Effector CD4-positive, alpha-beta T cell (primary cell): ENCODE data around the gene ZBED1.

Experiments used
- DNase-seq: peaks from one replicate; pipeline ENCODE4 v3.0.0-alpha.2; 2020

Gene ZBED1

DNA sequence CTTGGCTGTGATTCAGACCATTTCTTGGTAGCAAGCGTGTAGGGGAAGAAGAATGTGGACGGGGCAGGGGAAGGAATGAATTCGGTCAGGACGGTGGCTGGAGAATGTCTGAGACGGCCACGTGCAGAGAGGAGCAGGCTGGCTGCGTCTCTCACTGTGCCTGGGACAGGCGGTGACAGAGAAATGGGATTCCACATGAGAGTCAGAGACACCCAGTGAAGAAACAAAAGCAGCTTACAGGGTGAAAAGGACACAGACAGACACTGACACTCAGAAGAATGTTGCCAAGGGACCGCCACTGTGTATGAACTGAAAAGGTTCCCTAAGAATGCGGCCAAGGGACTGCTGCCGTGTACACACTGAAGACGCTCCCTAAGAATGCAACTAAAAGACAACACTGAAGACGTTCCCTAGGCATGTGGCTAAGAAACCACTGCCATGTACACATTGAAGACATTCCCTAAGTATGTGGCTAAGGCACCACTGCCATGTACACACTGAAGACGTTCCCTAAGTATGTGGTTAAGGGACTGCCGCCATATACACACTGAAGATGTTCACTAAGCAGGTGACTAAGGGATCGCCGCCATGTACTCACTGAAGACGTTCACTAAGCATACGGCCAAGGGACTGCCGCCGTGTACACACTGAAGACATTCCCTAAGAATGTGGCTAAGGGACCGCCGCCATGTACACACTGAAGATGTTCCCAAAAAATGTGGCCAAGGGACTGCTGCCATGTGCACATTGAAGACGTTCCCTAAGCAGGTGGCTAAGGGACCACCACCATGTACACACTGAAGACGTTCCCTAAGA, 49.1 kb downstream of the ZBED1 start:
- DNase-seq, result no peak

DNA sequence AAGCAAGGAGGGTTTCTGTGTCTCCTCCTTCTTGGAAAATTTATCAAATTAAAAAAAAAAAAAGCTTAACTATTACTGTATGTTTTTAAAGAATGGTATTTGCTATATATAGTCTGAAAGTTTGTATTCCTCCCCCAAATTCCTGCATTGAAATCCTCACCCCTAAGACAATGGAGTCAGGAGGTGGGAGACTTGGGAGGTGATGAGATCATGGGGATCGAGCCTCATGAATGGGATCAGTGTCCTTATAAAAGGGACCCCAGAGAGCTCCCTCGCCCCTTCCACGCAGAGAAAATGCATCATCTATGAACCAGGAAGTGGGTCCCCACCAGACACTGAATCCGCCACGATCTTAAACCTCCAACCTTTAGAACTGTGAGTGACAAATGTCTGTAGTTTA, 50.1 kb downstream of the ZBED1 start:
- DNase-seq, result no peak

DNA sequence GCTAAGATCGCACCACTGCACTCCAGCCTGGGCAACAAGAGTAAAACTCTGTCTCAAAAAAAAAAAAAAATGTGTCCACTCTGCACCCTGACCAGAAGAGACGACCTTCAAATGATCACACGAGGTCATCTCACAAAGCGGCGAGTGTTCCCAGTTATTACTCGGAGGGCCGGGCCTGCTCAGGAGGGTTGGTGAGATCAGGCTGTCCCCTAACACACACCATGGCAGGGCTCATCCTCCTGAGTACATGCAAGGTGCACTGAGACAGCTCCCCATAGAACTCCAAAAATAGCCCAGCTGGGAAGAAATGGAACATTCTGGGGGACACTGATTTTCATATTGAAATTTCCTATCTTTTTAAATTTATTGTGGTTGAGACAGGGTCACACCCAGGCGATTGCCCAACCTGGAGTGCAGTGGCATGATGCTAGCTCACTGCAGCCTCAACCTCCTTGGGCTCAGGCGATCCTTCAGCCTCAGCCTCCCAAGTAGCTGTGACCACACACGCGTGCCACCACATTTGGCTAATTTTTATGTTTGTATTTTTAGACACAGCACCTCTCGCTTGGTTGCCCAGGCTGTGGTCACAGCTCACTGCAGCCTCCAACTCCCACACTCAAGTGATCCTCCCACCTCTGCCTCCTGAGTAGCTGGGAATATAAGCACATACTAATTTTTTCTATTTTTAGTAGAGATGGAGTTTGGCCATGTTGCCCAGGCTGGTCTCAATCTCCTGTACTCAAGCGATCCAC, 51.5 kb downstream of the ZBED1 start:
- no peak for DNase-seq

DNA sequence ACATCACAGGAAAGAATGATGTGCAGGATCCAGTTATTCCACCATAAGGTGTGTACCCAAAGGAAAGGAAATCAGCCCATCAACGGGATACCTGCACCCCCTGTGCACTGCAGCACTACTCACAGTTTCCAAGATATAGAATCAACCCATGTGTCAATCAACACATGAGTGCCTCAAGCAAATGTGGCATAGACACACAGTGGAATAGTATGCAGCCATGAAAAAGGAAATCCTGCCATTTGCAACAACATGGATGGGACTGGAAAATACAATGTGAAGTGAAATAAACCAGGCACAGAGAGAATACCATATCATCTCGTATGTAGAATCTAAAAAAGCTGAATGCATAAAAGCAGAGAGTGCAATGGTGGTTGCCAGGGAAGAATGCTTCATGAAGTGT, 53.3 kb downstream of the ZBED1 start:
- DNase-seq, result no peak

DNA sequence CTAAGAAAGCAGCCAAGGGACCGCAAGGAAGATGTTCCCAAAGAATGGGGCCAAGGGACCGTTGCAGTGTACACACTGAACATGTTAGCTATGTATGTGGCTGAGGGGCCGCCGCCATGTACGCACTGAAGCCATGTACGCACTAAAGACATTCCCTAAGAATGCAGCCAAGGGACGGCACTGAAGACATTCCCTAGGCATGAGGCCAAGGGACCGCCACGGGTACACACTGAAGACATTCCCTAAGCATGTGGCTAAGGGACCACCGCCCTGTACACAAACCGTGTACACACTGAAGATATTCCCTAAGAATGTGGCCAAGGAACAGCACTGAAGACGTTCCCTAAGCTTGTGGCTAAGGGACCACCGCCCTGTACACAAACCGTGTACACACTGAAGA, 54.0 kb downstream of the ZBED1 start:
- DNase-seq, result no peak

DNA sequence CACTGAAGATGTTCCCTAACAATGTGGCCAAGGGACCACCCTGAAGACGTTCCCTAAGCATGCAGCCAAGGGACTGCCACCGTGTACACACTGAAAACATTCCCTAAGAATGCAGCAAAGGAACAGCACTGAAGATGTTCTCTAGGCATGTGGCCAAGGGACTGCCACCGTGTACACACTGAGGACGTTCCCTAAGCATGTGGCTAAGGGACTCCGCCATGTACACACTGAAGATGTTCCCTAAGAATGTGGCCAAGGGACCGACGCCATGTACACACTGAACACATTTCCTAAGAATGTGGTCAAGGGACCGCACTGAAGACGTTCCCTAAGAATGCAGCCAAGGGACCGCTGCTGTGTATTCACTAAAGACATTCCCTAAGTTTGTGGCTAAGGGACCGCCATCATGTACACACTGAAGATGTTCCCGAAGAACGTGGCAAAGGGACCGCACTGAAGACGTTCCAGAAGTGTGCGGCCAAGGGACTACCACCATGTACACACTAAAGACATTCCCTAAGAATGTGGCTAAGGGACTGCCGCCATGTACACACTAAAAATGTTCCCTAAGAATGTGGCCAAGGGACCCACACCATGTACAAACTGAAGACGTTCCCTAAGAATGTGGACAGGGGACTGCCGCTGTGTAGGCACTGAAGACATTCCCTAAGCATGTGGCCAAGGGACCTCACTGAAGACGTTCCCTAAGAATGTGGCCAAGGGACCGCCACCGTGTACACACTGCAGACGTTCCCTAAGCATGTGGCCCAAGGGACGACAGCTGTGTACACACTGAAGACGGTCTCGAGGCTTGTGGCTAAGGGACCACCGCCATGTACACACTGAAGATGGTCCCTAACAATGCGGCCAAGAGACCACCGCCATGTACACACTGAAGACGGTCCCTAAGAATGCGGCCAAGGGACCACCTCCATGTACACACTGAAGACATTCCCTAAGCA, 54.8 kb downstream of the ZBED1 start:
- DNase-seq, result no peak

DNA sequence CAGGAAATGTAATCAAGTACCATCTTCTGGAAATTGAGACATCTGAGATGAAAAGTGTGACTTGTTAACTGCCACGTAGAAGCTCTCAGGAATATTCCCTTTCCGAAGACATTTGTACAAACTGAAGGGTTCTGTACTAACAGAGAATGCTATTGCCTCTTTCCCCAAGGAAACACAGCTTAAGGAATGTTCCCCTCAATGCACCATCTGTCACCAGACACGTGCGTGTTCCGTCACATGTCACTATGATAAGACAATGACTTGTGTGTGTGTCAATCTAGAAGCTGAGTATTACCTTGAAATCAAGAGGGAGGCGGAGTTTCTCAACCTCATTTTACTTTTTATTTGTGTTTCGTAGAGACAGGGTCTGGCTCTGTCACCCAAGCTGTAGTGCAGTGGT, 58.1 kb downstream of the ZBED1 start:
- DNase-seq, result no peak

DNA sequence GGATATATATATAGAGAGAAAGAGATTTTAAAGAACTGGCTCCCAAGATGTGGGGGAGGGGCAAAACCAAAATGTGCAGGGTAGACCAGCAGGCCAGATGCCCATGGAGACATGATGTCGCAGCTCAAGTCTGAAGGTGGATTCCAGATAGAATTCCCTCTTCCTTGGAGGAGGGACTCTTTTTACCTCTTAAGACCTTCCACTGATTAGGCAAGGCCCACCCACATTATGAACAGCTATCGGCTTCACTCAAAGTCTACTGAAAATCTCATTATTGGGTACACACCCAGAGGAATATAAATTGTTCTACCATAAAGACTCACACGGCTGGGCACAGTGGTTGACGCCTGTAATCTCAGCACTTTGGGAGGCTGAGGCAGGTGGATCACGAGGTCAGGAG, 59.3 kb downstream of the ZBED1 start:
- no peak for DNase-seq

DNA sequence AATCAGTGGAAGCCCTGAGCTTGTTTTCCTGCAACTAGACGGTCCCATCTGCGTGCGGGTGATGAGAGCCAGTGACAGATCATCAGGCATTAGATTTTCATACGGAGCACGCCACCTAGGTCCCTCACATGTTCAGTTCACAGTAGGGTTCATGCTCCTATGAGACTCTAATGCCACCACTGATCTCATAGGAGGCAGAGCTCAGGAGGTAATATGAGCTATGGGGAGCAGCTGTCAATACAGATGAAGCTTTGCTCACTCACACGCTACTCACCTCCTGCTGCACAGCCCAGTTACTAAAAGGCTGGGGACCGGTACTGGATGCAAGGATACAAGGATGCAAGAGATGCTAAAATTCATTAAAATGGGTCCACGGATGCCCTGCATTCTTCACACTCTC, 61.2 kb downstream of the ZBED1 start:
- no peak for DNase-seq
